Measurements from ENCODE around the gene DCLK2.

GRCh38 chr4:150234246-150234645 lies 156.0 kb downstream of the DCLK2 start:
- TF ChIP-seq, protein P1, sequence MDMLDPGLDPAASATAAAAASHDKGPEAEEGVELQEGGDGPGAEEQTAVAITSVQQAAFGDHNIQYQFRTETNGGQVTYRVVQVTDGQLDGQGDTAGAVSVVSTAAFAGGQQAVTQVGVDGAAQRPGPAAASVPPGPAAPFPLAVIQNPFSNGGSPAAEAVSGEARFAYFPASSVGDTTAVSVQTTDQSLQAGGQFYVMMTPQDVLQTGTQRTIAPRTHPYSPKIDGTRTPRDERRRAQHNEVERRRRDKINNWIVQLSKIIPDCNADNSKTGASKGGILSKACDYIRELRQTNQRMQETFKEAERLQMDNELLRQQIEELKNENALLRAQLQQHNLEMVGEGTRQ (IDR thresholded peaks at IDR 0.05; ENCODE audit: low read length) = no peak
- no peak for TF ChIP-seq POLR2AphosphoS5 (IDR thresholded peaks at IDR 0.05; ENCODE audit: low read depth, low read length)
- no peak for TF ChIP-seq TBP (IDR thresholded peaks at IDR 0.05; ENCODE audit: low read depth, low read length)
- no peak for TF ChIP-seq CTCF (IDR thresholded peaks at IDR 0.05; ENCODE audit: control extremely low read depth in 1 of 3, insufficient read depth in 1 of 3, low read depth in 1 of 3, low read length in 3 of 3)
- no peak for TF ChIP-seq EGR1 (IDR thresholded peaks at IDR 0.05; ENCODE audit: borderline replicate concordance, low read depth, low read length)
- TF ChIP-seq POLR2A (IDR thresholded peaks at IDR 0.05; ENCODE audit: control extremely low read depth in 1 of 2, low read depth in 2 of 2, low read length in 2 of 2) = no peak
- TF ChIP-seq PHF8 (conservative IDR thresholded peaks at IDR 0.05; ENCODE audit: low read depth, low read length) = no peak
- no peak for TF ChIP-seq RFX5 (IDR thresholded peaks at IDR 0.05; ENCODE audit: borderline replicate concordance, low read depth, low read length)
- no peak for TF ChIP-seq GABPA (IDR thresholded peaks at IDR 0.05; ENCODE audit: borderline replicate concordance, insufficient read depth, low read length)
- TF ChIP-seq FOSL1 (IDR thresholded peaks at IDR 0.05; ENCODE audit: insufficient read depth, low read depth, low read length) = no peak
- no peak for TF ChIP-seq YY1 (IDR thresholded peaks at IDR 0.05; ENCODE audit: low read depth, low read length)
- TF ChIP-seq ZNF274 (IDR thresholded peaks at IDR 0.05; ENCODE audit: borderline replicate concordance, extremely low read depth, low read length) = no peak
- no peak for TF ChIP-seq RAD21 (IDR thresholded peaks at IDR 0.05 in 1 of 2, conservative IDR thresholded peaks at IDR 0.05 in 1 of 2; ENCODE audit: low read depth in 2 of 2, low read length in 2 of 2)
